Calu3 (cell line): Measurements from ENCODE around the gene DOCK1. TPM values are rescaled to one million over a fixed set of nuclear protein-coding genes. Genes with fewer than 3 reads are reported as not detected.

Experiments
- BruUV-seq: library from RNA; stranded (reverse); fragments of 400-500 nt; replicated peaks from 2 replicates; lab custom pipeline; 2021; lab: Mats Ljungman, UMichigan
- CTCF ChIA-PET: fragments of 300-600 bp; sonication (Branson Sonifier 250); formaldehyde crosslinking; loops from one replicate; lab custom pipeline; 2022; ENCODE audit warnings: antibody characterized with exemption; lab: Charles Lee
- DNase-seq: peaks from one replicate; pipeline ENCODE4 v3.0.0; 2022
- H3K27ac Mint-ChIP-seq: one replicate; pipeline ENCODE4 v1.8.0; 2022; ENCODE audit warnings: mixed read lengths; ENCODE audit not compliant: unreplicated experiment
- H3K27me3 Mint-ChIP-seq: one replicate; pipeline ENCODE4 v1.8.0; 2022; ENCODE audit warnings: mixed read lengths; ENCODE audit not compliant: unreplicated experiment
- H3K36me3 Mint-ChIP-seq: one replicate; pipeline ENCODE4 v1.8.0; 2022; ENCODE audit warnings: mild to moderate bottlenecking, moderate library complexity, mixed read lengths; ENCODE audit not compliant: insufficient read depth, unreplicated experiment
- H3K4me1 Mint-ChIP-seq: one replicate; pipeline ENCODE4 v1.8.0; 2022; ENCODE audit warnings: mild to moderate bottlenecking, low read depth, mixed read lengths; ENCODE audit not compliant: unreplicated experiment
- H3K4me3 Mint-ChIP-seq: one replicate; pipeline ENCODE4 v1.8.0; 2022; ENCODE audit warnings: mild to moderate bottlenecking, low read depth, moderate library complexity, mixed read lengths; ENCODE audit not compliant: unreplicated experiment
- H3K9me3 Mint-ChIP-seq: one replicate; pipeline ENCODE4 v1.8.0; 2022; ENCODE audit warnings: low read depth, mixed read lengths; ENCODE audit not compliant: unreplicated experiment
- intact Hi-C: fragments of 100-400 bp; cut with micrococcal nuclease; formaldehyde crosslinking; loops from one replicate; pipeline ENCODE4 v1.10.0; 2022; ENCODE audit not compliant: unreplicated experiment
- total RNA-seq: library from RNA; stranded (reverse); gene quantifications from 2 replicates; pipeline ENCODE4 v1.2.3, GENCODE V29; 2022
- TF ChIP-seq, protein P1 (sequence below): fragments of 200-600 bp; IDR thresholded peaks from one replicate; pipeline ENCODE4 v1.8.0; 2022; ENCODE audit warnings: antibody characterized with exemption; ENCODE audit not compliant: unreplicated experiment

Gene DOCK1
- total RNA-seq, 1 experiment from 2014 or later, result 34.2 TPM

DNA sequence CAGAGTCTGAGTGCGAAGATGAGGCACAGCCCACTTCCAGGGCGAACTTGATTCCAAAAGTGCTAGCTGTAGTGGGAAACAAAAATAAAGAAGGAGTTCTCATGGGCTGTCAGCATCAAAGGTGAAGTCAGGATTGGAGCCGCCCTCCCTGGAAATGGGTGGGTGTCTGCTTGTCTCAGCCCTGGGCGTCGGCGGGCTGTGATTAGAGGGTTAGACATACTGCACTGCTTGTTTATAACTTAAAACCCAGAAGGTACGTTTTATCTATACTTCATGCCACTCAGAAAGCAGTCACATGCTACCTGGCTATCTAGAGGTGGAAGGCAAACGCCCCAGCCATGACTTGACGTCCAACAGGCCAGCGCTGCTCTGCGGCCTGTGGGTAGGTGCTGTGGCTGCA is 535.1 kb downstream of the DOCK1 start:
- TF ChIP-seq, protein P1, sequence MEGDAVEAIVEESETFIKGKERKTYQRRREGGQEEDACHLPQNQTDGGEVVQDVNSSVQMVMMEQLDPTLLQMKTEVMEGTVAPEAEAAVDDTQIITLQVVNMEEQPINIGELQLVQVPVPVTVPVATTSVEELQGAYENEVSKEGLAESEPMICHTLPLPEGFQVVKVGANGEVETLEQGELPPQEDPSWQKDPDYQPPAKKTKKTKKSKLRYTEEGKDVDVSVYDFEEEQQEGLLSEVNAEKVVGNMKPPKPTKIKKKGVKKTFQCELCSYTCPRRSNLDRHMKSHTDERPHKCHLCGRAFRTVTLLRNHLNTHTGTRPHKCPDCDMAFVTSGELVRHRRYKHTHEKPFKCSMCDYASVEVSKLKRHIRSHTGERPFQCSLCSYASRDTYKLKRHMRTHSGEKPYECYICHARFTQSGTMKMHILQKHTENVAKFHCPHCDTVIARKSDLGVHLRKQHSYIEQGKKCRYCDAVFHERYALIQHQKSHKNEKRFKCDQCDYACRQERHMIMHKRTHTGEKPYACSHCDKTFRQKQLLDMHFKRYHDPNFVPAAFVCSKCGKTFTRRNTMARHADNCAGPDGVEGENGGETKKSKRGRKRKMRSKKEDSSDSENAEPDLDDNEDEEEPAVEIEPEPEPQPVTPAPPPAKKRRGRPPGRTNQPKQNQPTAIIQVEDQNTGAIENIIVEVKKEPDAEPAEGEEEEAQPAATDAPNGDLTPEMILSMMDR, result no peak
- CTCF ChIA-PET, result no interaction called here
- BruUV-seq, result no TSS peak
- peaks cover 13% of the 10 kb centered on the region for H3K4me1 Mint-ChIP-seq
- peaks cover 5% of the 10 kb centered on the region for H3K36me3 Mint-ChIP-seq
- no peaks in the 10 kb centered on the region for H3K27me3 Mint-ChIP-seq
- intact Hi-C loops, result no loop called here
- H3K27ac Mint-ChIP-seq, result no peak overlapping the region
- no peak overlapping the region for H3K4me3 Mint-ChIP-seq
- DNase-seq, result no peak
- no peaks in the 10 kb centered on the region for H3K9me3 Mint-ChIP-seq

DNA sequence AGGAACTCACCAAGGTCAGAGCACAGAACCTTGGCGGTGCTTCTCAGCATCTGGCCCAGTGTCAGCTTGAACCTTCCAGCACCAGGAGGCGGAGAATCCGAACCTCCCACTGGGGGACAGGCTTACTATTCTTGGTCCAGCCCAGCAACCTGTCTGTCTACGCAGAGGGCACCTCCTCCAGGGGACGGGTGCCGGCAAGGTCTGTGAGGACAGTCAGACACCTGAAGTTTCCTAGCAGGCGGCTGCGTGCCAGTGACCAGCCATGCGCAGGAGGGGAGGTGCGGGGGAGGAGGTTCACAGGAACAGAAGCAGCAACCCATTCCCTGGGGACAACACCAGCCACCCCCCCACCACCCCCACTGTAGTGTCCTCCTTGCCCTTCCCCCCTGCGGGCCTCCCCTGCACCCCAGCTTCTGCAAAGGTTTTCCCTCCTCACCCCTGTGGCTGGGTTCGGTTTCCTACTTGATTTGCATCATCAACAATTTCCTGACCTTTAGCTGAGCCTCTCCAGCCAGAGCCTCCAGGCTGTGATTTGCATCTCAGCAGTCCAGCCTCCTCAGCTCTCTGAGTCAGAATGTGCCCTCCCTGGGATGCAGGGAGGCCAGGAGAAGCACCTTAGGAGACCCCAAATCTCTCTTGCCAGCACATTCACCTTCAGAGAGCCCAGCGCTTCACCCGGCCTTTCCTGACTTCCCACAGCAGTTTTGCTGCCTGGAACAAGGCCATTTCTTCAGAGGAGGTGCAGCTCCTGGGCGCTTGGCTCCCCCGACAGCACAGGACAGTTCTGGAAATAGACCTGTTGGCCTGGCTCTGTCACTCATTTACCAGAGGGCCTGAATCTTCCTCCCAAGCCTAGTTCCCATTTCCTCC is 536.4 kb downstream of the DOCK1 start:
- H3K36me3 Mint-ChIP-seq, result peaks cover 5% of the 10 kb centered on the region
- H3K27ac Mint-ChIP-seq, result no peak overlapping the region
- CTCF ChIA-PET, result interaction anchor here (0.6 kb wide), 1 partner anchor 73 kb away, joined by 6 read pairs; no protein-coding TSS in a partner anchor
- DNase-seq, result peak; percentile 45
- no TSS peak for BruUV-seq
- H3K27me3 Mint-ChIP-seq, result no peaks in the 10 kb centered on the region
- no peak overlapping the region for H3K4me3 Mint-ChIP-seq
- H3K4me1 Mint-ChIP-seq, result peaks cover 13% of the 10 kb centered on the region
- intact Hi-C loops, result no loop called here
- TF ChIP-seq, protein P1, result no peak
- H3K9me3 Mint-ChIP-seq, result no peaks in the 10 kb centered on the region

- intact Hi-C loops, result no loop called here
- peaks cover 5% of the 10 kb centered on the region for H3K36me3 Mint-ChIP-seq
These were observed 536.9 kb downstream of the DOCK1 start for GRCh38 chr10:127442220-127442525.

DNA sequence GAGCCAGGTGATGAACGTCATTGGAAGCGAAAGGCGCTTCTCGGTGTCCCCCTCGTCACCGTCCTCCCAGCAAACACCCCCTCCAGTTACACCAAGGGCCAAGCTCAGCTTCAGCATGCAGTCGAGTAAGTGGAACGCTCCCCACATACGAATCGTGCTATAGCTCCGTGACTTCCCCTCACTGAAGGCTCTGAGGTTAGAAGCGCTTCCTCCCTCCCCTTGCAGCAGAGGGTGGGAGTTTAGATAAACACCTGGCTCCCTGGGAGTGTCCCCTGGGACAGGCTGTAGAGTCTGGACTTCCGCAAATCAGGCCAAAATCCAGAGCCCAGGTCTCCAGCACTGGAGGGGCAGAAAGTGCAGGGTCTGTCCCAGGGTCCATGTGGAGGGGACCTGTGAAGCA is 538.9 kb downstream of the DOCK1 start:
- Mint-ChIP-seq H3K36me3 (peaks cover 5% of the 10 kb centered on the region), H3K4me1 (peaks cover 13% of the 10 kb centered on the region), H3K4me3 (no peak overlapping the region), H3K27ac (no peak overlapping the region), H3K9me3 (no peaks in the 10 kb centered on the region), H3K27me3 (no peaks in the 10 kb centered on the region)
- no TSS peak for BruUV-seq
- intact Hi-C loops, result no loop called here
- TF ChIP-seq, protein P1, result no peak
- CTCF ChIA-PET, result no interaction called here
- no peak for DNase-seq

More at GRCh38 chr10:127442220-127442525, 536.9 kb downstream of the DOCK1 start:
- TF ChIP-seq, protein P1, result no peak
- H3K4me1 Mint-ChIP-seq, result peaks cover 13% of the 10 kb centered on the region
- BruUV-seq, result no TSS peak
- H3K4me3 Mint-ChIP-seq, result no peak overlapping the region
- CTCF ChIA-PET, result interaction anchor here (0.6 kb wide), 1 partner anchor 74 kb away, joined by 6 read pairs; no protein-coding TSS in a partner anchor
- no peak for DNase-seq
- H3K27ac Mint-ChIP-seq, result no peak overlapping the region
- no peaks in the 10 kb centered on the region for H3K9me3 Mint-ChIP-seq
- no peaks in the 10 kb centered on the region for H3K27me3 Mint-ChIP-seq
